ENCODE measurements around the gene JPH3. TPM values are rescaled to one million over a fixed set of nuclear protein-coding genes. Genes with fewer than 3 reads are reported as not detected.

The JPH3 gene
- total and polyA plus RNA-seq, 10 of the 15 experiments (the other 5 are each of a cell fraction or from before 2014, with no cell fraction given) = 0.05 TPM; not detected in 9

DNA sequence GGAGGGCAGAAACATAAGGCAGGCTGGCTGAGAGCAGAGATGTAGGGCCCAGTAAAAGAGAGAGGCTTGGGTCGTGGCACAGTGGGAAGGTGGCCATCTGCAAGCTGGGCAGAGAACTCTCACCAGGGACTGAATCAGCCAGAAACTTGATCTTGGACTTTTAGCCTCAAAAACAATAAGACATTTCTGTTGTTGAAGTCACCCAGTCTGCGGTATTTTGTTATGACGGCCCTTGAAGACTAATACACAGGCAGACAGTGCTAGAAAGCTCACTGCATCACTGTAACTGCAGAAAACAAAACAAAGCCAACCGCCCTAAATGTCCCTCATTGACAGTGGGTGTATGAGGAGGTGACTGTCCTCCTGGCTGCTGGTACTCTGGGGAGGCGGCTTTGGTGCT is 3.9 kb upstream of the JPH3 start:
- H3K4me1 ChIP-seq (ENCODE audit: control insufficient read depth, insufficient read depth, low read length) = no peaks in the 10 kb centered on the region
- FAIRE-seq (no peak), DNase-seq (ENCODE audit: low read depth, low spot score) (no peak), ATAC-seq (no peak)
- SMC1A ChIA-PET (ENCODE audit: uncharacterized antibody, unreplicated experiment) = interaction anchor here (1.0 kb wide), 1 partner anchor 11 kb away, joined by 3 read pairs; no protein-coding TSS in a partner anchor
- no peak overlapping the region for H3K4me2 ChIP-seq (ENCODE audit: control insufficient read depth, insufficient read depth)
- no peak overlapping the region for H3K27ac ChIP-seq (ENCODE audit: control insufficient read depth, insufficient read depth)
- intact Hi-C loops (cut with micrococcal nuclease; ENCODE audit: unreplicated experiment) (no loop called here), in situ Hi-C loops (cut with MboI) (no loop called here)
- H2AFZ ChIP-seq (ENCODE audit: control insufficient read depth, low read depth, low read length) = no peak overlapping the region
- no peak overlapping the region for H3K9ac ChIP-seq (ENCODE audit: control insufficient read depth, insufficient read depth, low read length)
- no peaks in the 10 kb centered on the region for H3K9me3 ChIP-seq (replicated peaks; ENCODE audit: control insufficient read depth, insufficient read depth, low read length)
- no peak overlapping the region for H3K4me3 ChIP-seq
- CTCF ChIA-PET = no interaction called here
- H3K27me3 ChIP-seq (replicated peaks in 1 of 2; ENCODE audit: control insufficient read depth in 2 of 2, insufficient read depth in 2 of 2, low read length in 1 of 2) = peaks cover 8 to 9% of the 10 kb centered on the region in 2 experiments
- 35% methylated on average over 5 of the region's 5 CpGs for WGBS (ENCODE audit: insufficient coverage, insufficient replicate concordance, low lambda C conversion rate, missing lambda C conversion rate)
- H3K36me3 ChIP-seq (ENCODE audit: control insufficient read depth in 2 of 2, insufficient read depth in 2 of 2, low read length in 1 of 2) = no peaks in the 10 kb centered on the region
- RAD21 ChIA-PET (ENCODE audit: unreplicated experiment) = no interaction called here
- TF ChIP-seq FOXM1 (IDR thresholded peaks at IDR 0.05; ENCODE audit: low read depth, low read length) (no peak), RCOR1 (conservative IDR thresholded peaks at IDR 0.05; ENCODE audit: low read depth, low read length) (no peak), STAT1 (conservative IDR thresholded peaks at IDR 0.05) (no peak), RELB (IDR thresholded peaks at IDR 0.05; ENCODE audit: low read depth) (no peak), SPI1 (IDR thresholded peaks at IDR 0.05; ENCODE audit: borderline replicate concordance, insufficient read depth, low read depth, low read length) (no peak), RFX5 (IDR thresholded peaks at IDR 0.05; ENCODE audit: low read depth, low read length) (no peak), NFYA (IDR thresholded peaks at IDR 0.05; ENCODE audit: borderline replicate concordance, low read depth, low read length) (no peak), SREBF1 (IDR thresholded peaks at IDR 0.05; ENCODE audit: low read length) (no peak), EGR1 (IDR thresholded peaks at IDR 0.05; ENCODE audit: borderline replicate concordance in 1 of 2, low read depth in 2 of 2, low read length in 2 of 2) (no peak), FOXK2 (IDR thresholded peaks at IDR 0.05) (no peak), MYB (IDR thresholded peaks at IDR 0.05; ENCODE audit: borderline replicate concordance, low read depth, low read length) (no peak)
- POLR2A ChIA-PET = no interaction called here
- no TSS peak for BruUV-seq (replicated peaks)
- no peaks in the 10 kb centered on the region for H3K79me2 ChIP-seq (ENCODE audit: control insufficient read depth, insufficient read depth, low read length)
- H4K20me1 ChIP-seq (ENCODE audit: control insufficient read depth, insufficient read depth) = no peaks in the 10 kb centered on the region

Data from GM12878 (cell line).